SK-N-SH treated with all-trans-retinoic acid at 6 μM for 48 hours (cell line): ENCODE measurements around the gene STK4.

Source experiments
- ATAC-seq: fragments of 200-7000 bp; cut with Tn5 transposase; 3 replicates; pipeline ENCODE4 v1.9.1; 2020; ENCODE audit warnings: mild to moderate bottlenecking, moderate library complexity
- ARNTL ChIP-seq: fragments of 450-650 bp; formaldehyde crosslinking; IDR thresholded peaks from 2 replicates; pipeline ENCODE4 v1.5.0; 2020; ENCODE audit warnings: low read depth, mild to moderate bottlenecking, moderate library complexity, borderline replicate concordance
- BACH2 ChIP-seq: fragments of 250-450 bp; sonication (Bioruptor Pico); IDR thresholded peaks from 2 replicates; pipeline ENCODE4 v1.9.0; 2021; ENCODE audit warnings: mild to moderate bottlenecking, borderline replicate concordance
- CSDC2 ChIP-seq: fragments of 250-450 bp; sonication (Bioruptor Pico); IDR thresholded peaks from 2 replicates; pipeline ENCODE4 v1.5.0; 2020; ENCODE audit warnings: mild to moderate bottlenecking, moderate library complexity
- ESRRG ChIP-seq: fragments of 250-450 bp; sonication (Bioruptor Pico); IDR thresholded peaks from 2 replicates; pipeline ENCODE4 v1.6.1; 2021; ENCODE audit warnings: mild to moderate bottlenecking
- GLIS3 ChIP-seq: fragments of 250-450 bp; sonication (Bioruptor Pico); IDR thresholded peaks from 2 replicates; pipeline ENCODE4 v1.5.0; 2020; ENCODE audit warnings: mild to moderate bottlenecking, moderate library complexity
- ISL1 ChIP-seq: fragments of 250-450 bp; sonication (Bioruptor Pico); IDR thresholded peaks from 2 replicates; pipeline ENCODE4 v2.1.2; 2022; ENCODE audit warnings: mild to moderate bottlenecking, moderate library complexity
- OSR1 ChIP-seq: fragments of 250-450 bp; sonication (Bioruptor Pico); IDR thresholded peaks from 2 replicates; pipeline ENCODE4 v1.8.0; 2022; ENCODE audit warnings: moderate library complexity, mild to moderate bottlenecking, inconsistent platforms
- PPARA ChIP-seq: fragments of 250-450 bp; sonication (Bioruptor Pico); IDR thresholded peaks from 2 replicates; pipeline ENCODE4 v1.5.0; 2020; ENCODE audit warnings: mild to moderate bottlenecking, borderline replicate concordance
- RARB ChIP-seq: fragments of 250-450 bp; sonication (Bioruptor Pico); IDR thresholded peaks from 2 replicates; pipeline ENCODE4 v1.8.0; 2021; ENCODE audit warnings: mild to moderate bottlenecking, moderate library complexity
- SNAI2 ChIP-seq: fragments of 250-450 bp; sonication (Bioruptor Pico); IDR thresholded peaks from 2 replicates; pipeline ENCODE4 v1.5.0; 2020; ENCODE audit warnings: mild to moderate bottlenecking, moderate library complexity
- TCF4 ChIP-seq: fragments of 250-450 bp; sonication (Bioruptor Pico); IDR thresholded peaks from 2 replicates; pipeline ENCODE4 v1.8.0; 2021; ENCODE audit warnings: mild to moderate bottlenecking, moderate library complexity, borderline replicate concordance
- TOX ChIP-seq: fragments of 250-450 bp; sonication (Bioruptor Pico); IDR thresholded peaks from 2 replicates; pipeline ENCODE4 v1.8.0; 2021; ENCODE audit warnings: mild to moderate bottlenecking, moderate library complexity, borderline replicate concordance
- ZC3H10 ChIP-seq: fragments of 250-450 bp; sonication (Bioruptor Pico); IDR thresholded peaks from 2 replicates; pipeline ENCODE4 v1.5.1; 2021; ENCODE audit warnings: mild to moderate bottlenecking, moderate library complexity
- ZFP3 ChIP-seq: fragments of 250-450 bp; sonication (Bioruptor Pico); IDR thresholded peaks from 2 replicates; pipeline ENCODE4 v1.5.0; 2020; ENCODE audit warnings: mild to moderate bottlenecking, moderate library complexity
- ZFP30 ChIP-seq: fragments of 450-650 bp; formaldehyde crosslinking; IDR thresholded peaks from 2 replicates; pipeline ENCODE4 v1.5.0; 2022; ENCODE audit warnings: mild to moderate bottlenecking, moderate library complexity
- ZNF565 ChIP-seq: fragments of 450-650 bp; formaldehyde crosslinking; conservative IDR thresholded peaks from 2 replicates; pipeline ENCODE4 v1.5.0; 2020; ENCODE audit warnings: low read depth, mild to moderate bottlenecking, moderate library complexity
- ZNF70 ChIP-seq: fragments of 450-650 bp; formaldehyde crosslinking; IDR thresholded peaks from 2 replicates; pipeline ENCODE4 v1.5.0; 2020; ENCODE audit warnings: mild to moderate bottlenecking, moderate library complexity
- ZNF8 ChIP-seq: fragments of 450-650 bp; formaldehyde crosslinking; IDR thresholded peaks from 2 replicates; pipeline ENCODE4 v1.5.0; 2020; ENCODE audit warnings: mild to moderate bottlenecking, moderate library complexity
- TF ChIP-seq, protein P1 (sequence below): fragments of 250-450 bp; sonication (Bioruptor Pico); IDR thresholded peaks from 2 replicates; pipeline ENCODE4 v1.5.0; 2020; ENCODE audit warnings: mild to moderate bottlenecking, moderate library complexity
- TF ChIP-seq, protein P2 (sequence below): fragments of 250-450 bp; sonication (Bioruptor Pico); IDR thresholded peaks from 2 replicates; pipeline ENCODE4 v1.8.0; 2020; ENCODE audit warnings: mild to moderate bottlenecking, moderate library complexity, borderline replicate concordance
- TF ChIP-seq, protein P3 (sequence below): fragments of 250-450 bp; sonication (Bioruptor Pico); IDR thresholded peaks from 2 replicates; pipeline ENCODE4 v1.5.1; 2021; ENCODE audit warnings: mild to moderate bottlenecking, moderate library complexity
- TF ChIP-seq, protein P4 (sequence below): fragments of 250-450 bp; sonication (Bioruptor Pico); IDR thresholded peaks from 2 replicates; pipeline ENCODE4 v1.5.1; 2020; ENCODE audit warnings: low read depth, mild to moderate bottlenecking, moderate library complexity

The STK4 gene

DNA sequence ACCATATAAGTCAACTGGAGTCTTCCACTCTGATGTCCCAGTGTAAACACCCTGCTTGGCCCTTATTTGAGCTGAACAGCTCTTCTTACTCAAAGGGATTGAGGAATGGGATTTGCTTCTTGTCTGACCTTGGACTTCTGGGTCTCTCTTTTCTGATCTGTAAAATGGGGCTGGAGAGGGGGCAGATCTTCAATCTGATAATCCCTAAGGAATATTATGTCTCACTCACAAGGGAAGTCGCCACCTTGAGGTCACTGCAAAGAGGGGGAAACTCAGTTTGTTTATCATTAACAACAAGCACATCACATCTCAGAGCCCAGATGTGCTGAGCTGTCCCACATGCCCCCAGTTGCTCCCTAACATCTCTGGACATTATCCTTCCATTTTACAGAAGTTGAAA lies 119.6 kb downstream of the STK4 start:
- no peak for ATAC-seq
- TF ChIP-seq, protein P1, sequence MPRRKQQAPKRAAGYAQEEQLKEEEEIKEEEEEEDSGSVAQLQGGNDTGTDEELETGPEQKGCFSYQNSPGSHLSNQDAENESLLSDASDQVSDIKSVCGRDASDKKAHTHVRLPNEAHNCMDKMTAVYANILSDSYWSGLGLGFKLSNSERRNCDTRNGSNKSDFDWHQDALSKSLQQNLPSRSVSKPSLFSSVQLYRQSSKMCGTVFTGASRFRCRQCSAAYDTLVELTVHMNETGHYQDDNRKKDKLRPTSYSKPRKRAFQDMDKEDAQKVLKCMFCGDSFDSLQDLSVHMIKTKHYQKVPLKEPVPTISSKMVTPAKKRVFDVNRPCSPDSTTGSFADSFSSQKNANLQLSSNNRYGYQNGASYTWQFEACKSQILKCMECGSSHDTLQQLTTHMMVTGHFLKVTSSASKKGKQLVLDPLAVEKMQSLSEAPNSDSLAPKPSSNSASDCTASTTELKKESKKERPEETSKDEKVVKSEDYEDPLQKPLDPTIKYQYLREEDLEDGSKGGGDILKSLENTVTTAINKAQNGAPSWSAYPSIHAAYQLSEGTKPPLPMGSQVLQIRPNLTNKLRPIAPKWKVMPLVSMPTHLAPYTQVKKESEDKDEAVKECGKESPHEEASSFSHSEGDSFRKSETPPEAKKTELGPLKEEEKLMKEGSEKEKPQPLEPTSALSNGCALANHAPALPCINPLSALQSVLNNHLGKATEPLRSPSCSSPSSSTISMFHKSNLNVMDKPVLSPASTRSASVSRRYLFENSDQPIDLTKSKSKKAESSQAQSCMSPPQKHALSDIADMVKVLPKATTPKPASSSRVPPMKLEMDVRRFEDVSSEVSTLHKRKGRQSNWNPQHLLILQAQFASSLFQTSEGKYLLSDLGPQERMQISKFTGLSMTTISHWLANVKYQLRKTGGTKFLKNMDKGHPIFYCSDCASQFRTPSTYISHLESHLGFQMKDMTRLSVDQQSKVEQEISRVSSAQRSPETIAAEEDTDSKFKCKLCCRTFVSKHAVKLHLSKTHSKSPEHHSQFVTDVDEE (CRISPR knock-in tag): no peak
- TF ChIP-seq ZFP30 (CRISPR knock-in tag) (no peak), TOX (CRISPR knock-in tag) (no peak), CSDC2 (no peak), RARB (CRISPR knock-in tag) (no peak), ZNF565 (no peak), ZNF8 (CRISPR knock-in tag) (no peak), BACH2 (CRISPR knock-in tag) (no peak), ZNF70 (no peak), ZC3H10 (CRISPR knock-in tag) (no peak), ISL1 (CRISPR knock-in tag) (no peak), OSR1 (CRISPR knock-in tag) (no peak), GLIS3 (CRISPR knock-in tag) (no peak), PPARA (no peak), TCF4 (CRISPR knock-in tag) (no peak), ARNTL (CRISPR knock-in tag) (no peak), ESRRG (CRISPR knock-in tag) (no peak)
- TF ChIP-seq, protein P2, sequence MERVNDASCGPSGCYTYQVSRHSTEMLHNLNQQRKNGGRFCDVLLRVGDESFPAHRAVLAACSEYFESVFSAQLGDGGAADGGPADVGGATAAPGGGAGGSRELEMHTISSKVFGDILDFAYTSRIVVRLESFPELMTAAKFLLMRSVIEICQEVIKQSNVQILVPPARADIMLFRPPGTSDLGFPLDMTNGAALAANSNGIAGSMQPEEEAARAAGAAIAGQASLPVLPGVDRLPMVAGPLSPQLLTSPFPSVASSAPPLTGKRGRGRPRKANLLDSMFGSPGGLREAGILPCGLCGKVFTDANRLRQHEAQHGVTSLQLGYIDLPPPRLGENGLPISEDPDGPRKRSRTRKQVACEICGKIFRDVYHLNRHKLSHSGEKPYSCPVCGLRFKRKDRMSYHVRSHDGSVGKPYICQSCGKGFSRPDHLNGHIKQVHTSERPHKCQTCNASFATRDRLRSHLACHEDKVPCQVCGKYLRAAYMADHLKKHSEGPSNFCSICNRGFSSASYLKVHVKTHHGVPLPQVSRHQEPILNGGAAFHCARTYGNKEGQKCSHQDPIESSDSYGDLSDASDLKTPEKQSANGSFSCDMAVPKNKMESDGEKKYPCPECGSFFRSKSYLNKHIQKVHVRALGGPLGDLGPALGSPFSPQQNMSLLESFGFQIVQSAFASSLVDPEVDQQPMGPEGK (CRISPR knock-in tag): no peak
- TF ChIP-seq, protein P3, sequence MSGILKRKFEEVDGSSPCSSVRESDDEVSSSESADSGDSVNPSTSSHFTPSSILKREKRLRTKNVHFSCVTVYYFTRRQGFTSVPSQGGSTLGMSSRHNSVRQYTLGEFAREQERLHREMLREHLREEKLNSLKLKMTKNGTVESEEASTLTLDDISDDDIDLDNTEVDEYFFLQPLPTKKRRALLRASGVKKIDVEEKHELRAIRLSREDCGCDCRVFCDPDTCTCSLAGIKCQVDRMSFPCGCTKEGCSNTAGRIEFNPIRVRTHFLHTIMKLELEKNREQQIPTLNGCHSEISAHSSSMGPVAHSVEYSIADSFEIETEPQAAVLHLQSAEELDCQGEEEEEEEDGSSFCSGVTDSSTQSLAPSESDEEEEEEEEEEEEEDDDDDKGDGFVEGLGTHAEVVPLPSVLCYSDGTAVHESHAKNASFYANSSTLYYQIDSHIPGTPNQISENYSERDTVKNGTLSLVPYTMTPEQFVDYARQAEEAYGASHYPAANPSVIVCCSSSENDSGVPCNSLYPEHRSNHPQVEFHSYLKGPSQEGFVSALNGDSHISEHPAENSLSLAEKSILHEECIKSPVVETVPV (CRISPR knock-in tag): no peak

DNA sequence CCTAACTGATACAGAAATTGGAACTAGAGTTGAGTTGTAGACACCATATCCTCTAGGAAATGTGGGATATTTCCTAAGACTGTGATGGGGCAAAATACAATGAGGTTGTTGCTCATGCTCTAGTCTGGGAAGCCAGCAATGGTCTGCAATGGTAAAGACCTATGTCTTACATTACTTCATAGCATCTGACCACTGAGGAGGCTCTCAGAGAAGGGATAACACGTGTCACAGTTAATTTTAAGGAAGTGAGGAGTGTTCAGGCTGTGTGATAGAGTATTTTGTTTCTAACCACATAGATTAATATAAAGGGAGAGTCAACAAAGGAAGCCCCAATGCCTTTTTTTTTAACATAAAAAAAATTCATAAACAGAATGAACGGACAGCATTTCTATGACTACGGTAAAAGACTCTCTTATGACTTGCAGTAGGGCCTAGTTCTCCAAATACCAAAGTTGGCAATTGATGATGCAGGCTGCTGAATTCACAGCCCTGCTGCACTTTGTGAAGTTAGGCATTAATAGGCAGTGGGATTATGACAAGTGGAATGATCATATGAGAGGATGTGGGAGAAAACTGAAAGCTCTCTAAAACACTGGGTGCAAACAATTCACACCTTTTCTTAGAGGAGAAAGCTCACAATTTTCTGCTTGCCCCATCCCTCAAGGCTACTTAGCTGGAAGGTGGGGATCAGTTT lies 120.9 kb downstream of the STK4 start:
- ATAC-seq: peak; percentile 11
- TF ChIP-seq, protein P3 (CRISPR knock-in tag): no peak
- TF ChIP-seq, protein P1 (CRISPR knock-in tag): no peak
- TF ChIP-seq GLIS3 (CRISPR knock-in tag) (no peak), CSDC2 (no peak), BACH2 (CRISPR knock-in tag) (no peak), ZFP3 (CRISPR knock-in tag) (no peak), ARNTL (CRISPR knock-in tag) (no peak), PPARA (no peak), ISL1 (CRISPR knock-in tag) (no peak), RARB (CRISPR knock-in tag) (no peak), ZNF8 (CRISPR knock-in tag) (no peak), SNAI2 (no peak), TOX (CRISPR knock-in tag) (no peak), ZFP30 (CRISPR knock-in tag) (no peak)
- TF ChIP-seq, protein P4, sequence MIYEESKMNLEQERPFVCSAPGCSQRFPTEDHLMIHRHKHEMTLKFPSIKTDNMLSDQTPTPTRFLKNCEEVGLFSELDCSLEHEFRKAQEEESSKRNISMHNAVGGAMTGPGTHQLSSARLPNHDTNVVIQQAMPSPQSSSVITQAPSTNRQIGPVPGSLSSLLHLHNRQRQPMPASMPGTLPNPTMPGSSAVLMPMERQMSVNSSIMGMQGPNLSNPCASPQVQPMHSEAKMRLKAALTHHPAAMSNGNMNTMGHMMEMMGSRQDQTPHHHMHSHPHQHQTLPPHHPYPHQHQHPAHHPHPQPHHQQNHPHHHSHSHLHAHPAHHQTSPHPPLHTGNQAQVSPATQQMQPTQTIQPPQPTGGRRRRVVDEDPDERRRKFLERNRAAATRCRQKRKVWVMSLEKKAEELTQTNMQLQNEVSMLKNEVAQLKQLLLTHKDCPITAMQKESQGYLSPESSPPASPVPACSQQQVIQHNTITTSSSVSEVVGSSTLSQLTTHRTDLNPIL (CRISPR knock-in tag): no peak
- TF ChIP-seq, protein P2 (CRISPR knock-in tag): no peak
